Panc1 (cell line): ENCODE data around the gene LTBP2. TPM values are rescaled to one million over a fixed set of nuclear protein-coding genes. Genes with fewer than 3 reads are reported as not detected.

Experiments used
- ATAC-seq: fragments of 200-7000 bp; cut with Tn5 transposase; 2 replicates; pipeline ENCODE4 v1.9.1; 2020; ENCODE audit warnings: mild to moderate bottlenecking, moderate library complexity
- BruUV-seq: library from RNA; stranded (reverse); fragments of 400-500 nt; replicated peaks from 2 replicates; lab custom pipeline; 2021; lab: Mats Ljungman, UMichigan
- CTCF ChIA-PET: fragments of 300-600 bp; sonication (Branson Sonifier 250); formaldehyde crosslinking; loops from one replicate; lab custom pipeline; 2022; ENCODE audit warnings: antibody characterized with exemption; lab: Charles Lee
- POLR2A ChIA-PET: fragments of 300-600 bp; sonication (Branson Sonifier 250); formaldehyde crosslinking; loops from one replicate; lab custom pipeline; 2022; ENCODE audit warnings: antibody characterized with exemption; lab: Charles Lee
- DNase-seq: peaks from one replicate; pipeline ENCODE4 v3.0.0-alpha.2; 2010; ENCODE audit warnings: low read depth, low spot score
- H3K27ac ChIP-seq: 2 replicates; pipeline ENCODE4 v1.5.1; 2011; ENCODE audit warnings: mild to moderate bottlenecking, low read length, inconsistent platforms
- H3K27me3 ChIP-seq: fragments of 200-500 bp; sonication (Bioruptor generic); 2 replicates; pipeline ENCODE4 v1.6.0; 2014; ENCODE audit warnings: low read length, inconsistent platforms; ENCODE audit not compliant: control insufficient read depth, insufficient read depth
- H3K36me3 ChIP-seq: fragments of 200-500 bp; sonication (Bioruptor generic); 2 replicates; pipeline ENCODE4 v1.5.1; 2014; ENCODE audit warnings: inconsistent platforms, mild to moderate bottlenecking, low read length, moderate library complexity; ENCODE audit not compliant: control insufficient read depth, insufficient read depth
- H3K4me1 ChIP-seq: 2 replicates; pipeline ENCODE4 v1.5.1; 2011; ENCODE audit warnings: inconsistent platforms, mild to moderate bottlenecking, low read length, moderate library complexity; ENCODE audit not compliant: control insufficient read depth, insufficient read depth
- H3K4me3 ChIP-seq, 2 experiments: 2 replicates each; pipeline ENCODE4 v1.5.1; 2011 to 2012; ENCODE audit warnings: low read depth in 2 of 2, low read length in 2 of 2, mild to moderate bottlenecking in 2 of 2, inconsistent platforms in 1 of 2, moderate library complexity in 1 of 2
- H3K9me3 ChIP-seq: fragments of 200-500 bp; sonication (Bioruptor generic); 2 replicates; pipeline ENCODE4 v1.5.1; 2014; ENCODE audit warnings: low read depth, mild to moderate bottlenecking, inconsistent platforms, low read length, moderate library complexity; ENCODE audit not compliant: control insufficient read depth, insufficient read depth
- POLR2AphosphoS5 ChIP-seq: IDR thresholded peaks from 2 replicates; pipeline ENCODE4 v1.6.1; 2012; ENCODE audit warnings: mild to moderate bottlenecking, low read depth, low read length, moderate library complexity
- REST ChIP-seq, 2 experiments: IDR thresholded peaks; 2 replicates each; pipeline ENCODE4 v1.6.1; 2011 to 2012; ENCODE audit warnings: low read depth in 2 of 2, control low read depth in 1 of 2, low read length in 1 of 2, mild to moderate bottlenecking in 1 of 2, moderate library complexity in 1 of 2; ENCODE audit not compliant: insufficient read depth in 1 of 2
- SIN3A ChIP-seq: IDR thresholded peaks from 2 replicates; pipeline ENCODE4 v1.6.1; 2012; ENCODE audit warnings: low read depth, mild to moderate bottlenecking, low read length, moderate library complexity, borderline replicate concordance; ENCODE audit not compliant: insufficient read depth
- TCF7L2 ChIP-seq: IDR thresholded peaks from 2 replicates; pipeline ENCODE4 v1.6.1; 2011; ENCODE audit warnings: mild to moderate bottlenecking, low read depth, low read length, inconsistent platforms
- in situ Hi-C: cut with HindIII; loops from 2 replicates; pipeline ENCODE4 v1.10.0; 2016; ENCODE audit warnings: low sequenced_read_pairs, low pct_unique_long_range_greater_than_20kb
- intact Hi-C: fragments of 100-400 bp; cut with micrococcal nuclease; formaldehyde crosslinking; loops from one replicate; pipeline ENCODE4 v1.10.0; 2022; ENCODE audit not compliant: unreplicated experiment
- total RNA-seq: library from RNA; stranded (reverse); gene quantifications from one replicate; pipeline ENCODE4 v1.2.1, GENCODE V29; 2021; ENCODE audit not compliant: unreplicated experiment
- TF ChIP-seq, protein P1 (sequence below): fragments of 450-650 bp; IDR thresholded peaks from 2 replicates; pipeline ENCODE4 v1.5.1; 2017; ENCODE audit warnings: mild to moderate bottlenecking

The LTBP2 gene
- total RNA-seq, 1 experiment from 2014 or later = 69.8 TPM

GRCh38 chr14:74545386-74545785, 66.7 kb downstream of the LTBP2 start:
- no peak overlapping the region for H3K4me3 ChIP-seq
- no peak for TF ChIP-seq POLR2AphosphoS5
- no peak for TF ChIP-seq SIN3A
- TF ChIP-seq, protein P1, sequence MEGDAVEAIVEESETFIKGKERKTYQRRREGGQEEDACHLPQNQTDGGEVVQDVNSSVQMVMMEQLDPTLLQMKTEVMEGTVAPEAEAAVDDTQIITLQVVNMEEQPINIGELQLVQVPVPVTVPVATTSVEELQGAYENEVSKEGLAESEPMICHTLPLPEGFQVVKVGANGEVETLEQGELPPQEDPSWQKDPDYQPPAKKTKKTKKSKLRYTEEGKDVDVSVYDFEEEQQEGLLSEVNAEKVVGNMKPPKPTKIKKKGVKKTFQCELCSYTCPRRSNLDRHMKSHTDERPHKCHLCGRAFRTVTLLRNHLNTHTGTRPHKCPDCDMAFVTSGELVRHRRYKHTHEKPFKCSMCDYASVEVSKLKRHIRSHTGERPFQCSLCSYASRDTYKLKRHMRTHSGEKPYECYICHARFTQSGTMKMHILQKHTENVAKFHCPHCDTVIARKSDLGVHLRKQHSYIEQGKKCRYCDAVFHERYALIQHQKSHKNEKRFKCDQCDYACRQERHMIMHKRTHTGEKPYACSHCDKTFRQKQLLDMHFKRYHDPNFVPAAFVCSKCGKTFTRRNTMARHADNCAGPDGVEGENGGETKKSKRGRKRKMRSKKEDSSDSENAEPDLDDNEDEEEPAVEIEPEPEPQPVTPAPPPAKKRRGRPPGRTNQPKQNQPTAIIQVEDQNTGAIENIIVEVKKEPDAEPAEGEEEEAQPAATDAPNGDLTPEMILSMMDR = no peak
- no peak for TF ChIP-seq REST (IDR thresholded peaks at IDR 0.05; ENCODE audit: insufficient read depth in 1 of 2, low read depth in 2 of 2, low read length in 1 of 2)
- TF ChIP-seq TCF7L2 = no peak
- CTCF ChIA-PET = no interaction called here
- in situ Hi-C loops (no loop called here), intact Hi-C loops (no loop called here)
- DNase-seq (no peak), ATAC-seq (no peak)
- H3K27me3 ChIP-seq = no peaks in the 10 kb centered on the region
- H3K4me1 ChIP-seq = no peaks in the 10 kb centered on the region
- no TSS peak for BruUV-seq
- no peak overlapping the region for H3K27ac ChIP-seq
- no peaks in the 10 kb centered on the region for H3K36me3 ChIP-seq
- no peaks in the 10 kb centered on the region for H3K9me3 ChIP-seq
- POLR2A ChIA-PET = no interaction called here

- Histone ChIP-seq H3K36me3 (no peaks in the 10 kb centered on the region), H3K9me3 (no peaks in the 10 kb centered on the region), H3K4me1 (no peaks in the 10 kb centered on the region), H3K27ac (no peak overlapping the region), H3K27me3 (no peaks in the 10 kb centered on the region), H3K4me3 (no peak overlapping the region)
- no TSS peak for BruUV-seq
- POLR2A ChIA-PET = no interaction called here
- intact Hi-C loops = no loop called here
- in situ Hi-C loops = no loop called here
- TF ChIP-seq TCF7L2 (no peak), SIN3A (no peak), POLR2AphosphoS5 (no peak), REST (IDR thresholded peaks at IDR 0.05; ENCODE audit: insufficient read depth in 1 of 2, low read depth in 2 of 2, low read length in 1 of 2) (no peak)
- TF ChIP-seq, protein P1 = no peak
- DNase-seq = no peak
- no peak for ATAC-seq
- CTCF ChIA-PET = no interaction called here
These were observed 68.1 kb downstream of the LTBP2 start for GRCh38 chr14:74543771-74544438.
